GM12801 (cell line): ENCODE measurements around the gene MAL.

ENCODE experiments used
- TF ChIP-seq, protein P1 (sequence below): IDR thresholded peaks from one replicate; pipeline ENCODE4 v1.5.1; 2011; ENCODE audit warnings: control low read depth; ENCODE audit not compliant: insufficient read length; ENCODE audit errors: extremely low read depth

MAL gene

DNA sequence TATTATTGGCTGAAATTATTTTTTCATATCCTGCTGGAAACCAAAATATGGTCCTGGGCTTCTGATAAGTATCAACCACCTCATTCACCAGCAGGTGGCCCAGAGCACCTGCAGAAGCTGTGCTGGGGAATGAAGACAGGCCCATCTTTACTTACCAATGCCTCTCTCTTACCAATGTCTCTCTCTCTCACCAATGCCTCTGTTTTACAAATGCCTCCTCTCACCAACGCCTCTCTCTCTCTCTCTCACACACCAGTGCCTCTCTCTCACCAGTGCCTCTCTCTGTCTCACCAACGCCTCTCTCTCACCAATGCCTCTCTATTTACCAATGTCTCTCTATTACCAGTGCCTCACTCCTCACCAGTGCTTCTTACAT lies 2.3 kb upstream of the MAL start:
- TF ChIP-seq, protein P1, sequence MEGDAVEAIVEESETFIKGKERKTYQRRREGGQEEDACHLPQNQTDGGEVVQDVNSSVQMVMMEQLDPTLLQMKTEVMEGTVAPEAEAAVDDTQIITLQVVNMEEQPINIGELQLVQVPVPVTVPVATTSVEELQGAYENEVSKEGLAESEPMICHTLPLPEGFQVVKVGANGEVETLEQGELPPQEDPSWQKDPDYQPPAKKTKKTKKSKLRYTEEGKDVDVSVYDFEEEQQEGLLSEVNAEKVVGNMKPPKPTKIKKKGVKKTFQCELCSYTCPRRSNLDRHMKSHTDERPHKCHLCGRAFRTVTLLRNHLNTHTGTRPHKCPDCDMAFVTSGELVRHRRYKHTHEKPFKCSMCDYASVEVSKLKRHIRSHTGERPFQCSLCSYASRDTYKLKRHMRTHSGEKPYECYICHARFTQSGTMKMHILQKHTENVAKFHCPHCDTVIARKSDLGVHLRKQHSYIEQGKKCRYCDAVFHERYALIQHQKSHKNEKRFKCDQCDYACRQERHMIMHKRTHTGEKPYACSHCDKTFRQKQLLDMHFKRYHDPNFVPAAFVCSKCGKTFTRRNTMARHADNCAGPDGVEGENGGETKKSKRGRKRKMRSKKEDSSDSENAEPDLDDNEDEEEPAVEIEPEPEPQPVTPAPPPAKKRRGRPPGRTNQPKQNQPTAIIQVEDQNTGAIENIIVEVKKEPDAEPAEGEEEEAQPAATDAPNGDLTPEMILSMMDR = no peak

DNA sequence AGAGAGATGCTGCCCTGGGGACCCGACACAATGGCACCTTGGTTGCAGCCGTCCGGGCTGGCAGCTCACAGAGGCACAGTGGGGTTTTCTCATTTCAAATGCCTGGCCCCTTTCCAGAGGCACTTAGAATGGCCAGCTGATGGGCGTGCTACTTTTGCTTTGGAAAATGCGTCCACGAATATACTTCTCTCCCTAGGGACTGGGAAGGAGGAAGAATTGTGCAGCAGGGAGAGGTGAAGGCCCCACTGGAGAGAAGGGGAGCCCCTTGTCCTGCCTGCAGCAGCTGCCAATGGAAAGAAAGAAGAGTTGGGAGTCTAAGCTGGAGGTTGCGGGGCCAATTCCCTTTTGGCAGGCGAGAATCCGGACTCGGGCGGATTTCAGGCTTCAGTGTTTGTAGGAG lies 1.1 kb upstream of the MAL start:
- TF ChIP-seq, protein P1 = no peak

DNA sequence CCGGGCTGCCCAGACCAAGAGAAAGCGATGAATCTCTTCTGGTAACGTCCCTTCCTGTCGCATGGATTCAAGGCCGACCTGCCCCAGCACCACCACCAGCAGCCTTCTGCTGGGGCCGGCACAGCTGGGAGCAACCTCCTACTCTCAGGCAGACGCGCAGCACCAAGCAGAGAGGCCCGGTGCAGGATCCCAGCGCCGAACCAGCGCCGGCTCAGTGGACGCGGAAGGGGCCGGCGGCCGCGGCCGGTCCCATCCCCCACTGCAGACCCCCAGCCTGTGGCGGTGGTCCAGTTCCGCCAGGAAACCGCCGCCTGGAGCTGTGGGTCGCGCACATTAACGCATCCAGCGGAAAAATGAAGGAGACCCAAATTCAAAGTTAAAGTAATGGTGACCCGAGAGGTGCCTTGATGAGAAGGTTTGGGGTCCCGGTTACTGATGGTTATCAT lies 525 bp upstream of the MAL start:
- TF ChIP-seq, protein P1 = no peak

DNA sequence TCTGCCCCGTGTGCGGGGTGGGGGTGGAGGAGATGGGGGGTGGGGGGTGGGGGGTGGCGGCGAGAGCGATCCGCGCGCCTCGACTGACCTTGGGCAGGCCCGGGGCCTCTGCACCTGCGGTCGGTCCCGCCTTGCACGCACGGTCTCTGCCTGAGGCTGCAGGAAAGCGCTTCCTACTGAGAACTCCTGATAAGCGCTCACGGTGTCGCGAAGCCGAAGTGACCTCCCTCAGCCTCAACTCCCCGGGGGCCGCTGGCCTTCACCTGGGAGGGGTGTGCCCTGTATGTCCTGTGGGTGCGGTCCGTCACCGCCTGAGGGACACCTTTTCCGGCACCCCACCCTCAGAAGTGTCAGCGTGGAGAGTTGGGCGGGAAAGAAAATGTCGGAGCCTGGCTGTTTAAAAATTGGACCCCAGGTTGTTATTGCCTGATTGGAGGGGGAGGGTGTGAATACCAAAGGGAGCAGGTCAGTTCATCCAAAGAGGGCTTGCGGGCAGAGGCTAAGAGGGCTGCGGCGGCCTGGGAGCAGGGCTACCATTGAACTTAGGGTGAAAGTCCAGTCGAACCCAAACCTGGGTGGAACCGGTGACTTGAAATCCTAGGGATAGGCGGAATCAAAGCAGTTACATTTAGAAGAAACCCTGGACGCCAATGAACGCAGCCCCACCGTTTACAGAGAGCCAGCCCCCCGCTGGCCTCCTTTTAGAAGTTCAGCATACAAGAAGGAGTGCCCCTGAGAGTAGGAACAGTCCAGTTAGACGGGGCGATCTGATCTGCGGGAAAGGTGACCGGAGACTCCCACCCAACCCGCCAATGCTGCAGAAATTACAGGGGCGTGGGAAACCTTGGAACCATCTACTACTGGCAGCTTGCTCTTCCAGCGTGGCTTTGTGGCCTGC lies 1.2 kb downstream of the MAL start:
- TF ChIP-seq, protein P1 = no peak

DNA sequence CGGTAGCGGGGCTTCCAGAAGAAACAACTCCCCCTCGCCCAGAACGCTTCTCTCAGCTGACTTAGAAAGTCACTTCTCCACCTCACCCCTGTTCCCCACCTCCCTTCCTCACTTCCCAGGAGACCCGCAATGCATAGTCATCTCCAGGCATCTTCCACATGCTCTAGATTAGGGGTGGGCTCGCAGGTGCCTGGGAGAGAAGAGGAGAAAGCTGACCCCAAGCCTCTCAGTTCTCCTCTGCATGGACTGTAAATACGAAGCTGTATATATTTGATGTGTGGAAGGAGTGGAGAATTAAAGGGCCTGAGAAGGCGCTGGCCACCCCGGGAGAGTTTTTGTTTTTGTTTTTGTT lies 1.8 kb downstream of the MAL start:
- TF ChIP-seq, protein P1 = no peak

DNA sequence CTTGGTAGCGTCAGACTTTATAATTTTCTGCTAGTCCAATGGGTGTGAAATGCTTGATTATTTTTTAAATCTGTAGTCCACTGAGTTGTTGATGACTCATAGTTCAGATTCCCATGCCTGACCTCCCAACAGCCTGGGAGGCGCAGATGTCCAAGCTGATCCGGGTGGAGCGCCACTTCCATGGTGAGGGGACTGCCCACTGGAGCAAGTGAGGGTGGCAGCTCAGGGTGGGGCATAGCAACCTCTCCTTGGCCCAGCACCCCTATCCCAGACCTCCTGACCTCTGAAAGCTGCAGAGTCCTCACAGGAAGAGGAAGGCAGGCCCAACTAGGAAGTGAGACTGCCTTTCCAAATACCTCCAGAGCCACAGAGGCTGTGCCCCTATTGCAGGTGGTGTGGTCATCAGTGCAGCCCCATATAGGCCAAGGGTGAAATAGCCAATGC lies 4.4 kb downstream of the MAL start:
- TF ChIP-seq, protein P1 = no peak

DNA sequence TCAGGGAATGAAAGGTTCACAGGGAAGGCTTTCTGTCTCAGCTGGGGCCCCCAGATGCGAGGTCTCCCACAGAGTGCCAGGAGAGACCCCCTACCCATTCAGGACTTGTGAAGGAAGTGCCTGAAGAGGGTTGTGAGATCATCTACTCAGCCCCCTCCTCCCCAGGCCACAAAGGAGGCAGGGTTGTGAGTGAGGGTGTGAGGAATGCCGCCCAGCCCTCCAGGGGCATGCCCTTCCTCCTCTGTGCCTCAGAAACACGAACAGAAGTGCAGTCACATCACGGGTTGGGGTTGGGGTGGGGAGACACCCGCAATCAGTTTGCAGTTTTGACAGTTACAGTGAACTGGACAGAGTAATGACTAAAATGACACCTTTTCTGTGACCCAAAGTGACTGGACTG lies 5.0 kb downstream of the MAL start:
- TF ChIP-seq, protein P1 = no peak
